Measurements from ENCODE around the gene SLC38A9.

DNA sequence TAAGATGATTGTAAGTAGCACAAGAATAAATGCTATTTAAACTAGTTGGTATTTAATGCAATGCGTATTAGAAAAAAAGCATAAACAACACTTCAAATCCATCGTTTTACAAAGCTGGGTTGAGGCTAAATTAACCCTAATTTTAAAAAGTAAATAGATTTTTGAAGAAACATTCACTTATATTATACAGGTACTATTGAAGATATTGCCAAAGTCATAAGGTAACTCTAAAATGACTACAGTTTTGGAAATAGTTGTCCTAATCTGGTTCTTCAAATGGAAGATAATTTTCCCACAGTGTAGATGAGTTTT, 20.1 kb downstream of the SLC38A9 start:
- TF ChIP-seq SPI1 (IDR thresholded peaks at IDR 0.05; ENCODE audit: low read depth, low read length) (no peak), POLR2A (IDR thresholded peaks at IDR 0.05; ENCODE audit: low read depth, low read length) (no peak), POLR2AphosphoS5 (IDR thresholded peaks at IDR 0.05; ENCODE audit: low read depth, low read length) (no peak), TAF1 (IDR thresholded peaks at IDR 0.05; ENCODE audit: low read depth, low read length) (no peak), PAX5 (IDR thresholded peaks at IDR 0.05; ENCODE audit: insufficient read depth, low read length, severe bottlenecking) (no peak), POU2F2 (IDR thresholded peaks at IDR 0.05; ENCODE audit: low read depth, low read length) (no peak)
